PC-3 (cell line): ENCODE results near the gene POU2F1.

Experiments
- CTCF ChIP-seq: fragments of 300-600 bp; sonication (generic); conservative IDR thresholded peaks from 2 replicates; pipeline ENCODE4 v1.5.1; 2017; ENCODE audit warnings: antibody characterized with exemption, low read depth, mild to moderate bottlenecking, low read length
- EZH2 ChIP-seq: fragments of 300-600 bp; sonication (generic); IDR thresholded peaks from one replicate; pipeline ENCODE4 v1.6.1; 2017; ENCODE audit warnings: antibody characterized with exemption, mild to moderate bottlenecking, low read length; ENCODE audit not compliant: unreplicated experiment

GRCh38 chr1:167291539-167292185 is 71.0 kb downstream of the POU2F1 start:
- TF ChIP-seq CTCF (no peak), EZH2 (no peak)
